HG03280 (cell line): ENCODE measurements around the gene VPS26A.

Experiments used
- ATAC-seq: cut with Tn5 transposase; IDR thresholded peaks from one replicate; pipeline ENCODE4 v1.9.1; 2021; ENCODE audit warnings: mild to moderate bottlenecking, moderate library complexity; ENCODE audit not compliant: unreplicated experiment

VPS26A gene

GRCh38 chr10:69218831-69219230 is 94.9 kb downstream of the VPS26A start:
- ATAC-seq = no peak

GRCh38 chr10:69220041-69220451 is 96.1 kb downstream of the VPS26A start, which contains the start of gene HKDC1:
Gene HKDC1, plus strand, starts transcription at chr10:69220332. Its CDS starts 104 bp downstream, at chr10:69220436.
- ATAC-seq = no peak

- no peak for ATAC-seq
These were observed 96.5 kb downstream of the VPS26A start for GRCh38 chr10:69220507-69220906.
